ENCODE results near the gene KCNG2.

Gene KCNG2

DNA sequence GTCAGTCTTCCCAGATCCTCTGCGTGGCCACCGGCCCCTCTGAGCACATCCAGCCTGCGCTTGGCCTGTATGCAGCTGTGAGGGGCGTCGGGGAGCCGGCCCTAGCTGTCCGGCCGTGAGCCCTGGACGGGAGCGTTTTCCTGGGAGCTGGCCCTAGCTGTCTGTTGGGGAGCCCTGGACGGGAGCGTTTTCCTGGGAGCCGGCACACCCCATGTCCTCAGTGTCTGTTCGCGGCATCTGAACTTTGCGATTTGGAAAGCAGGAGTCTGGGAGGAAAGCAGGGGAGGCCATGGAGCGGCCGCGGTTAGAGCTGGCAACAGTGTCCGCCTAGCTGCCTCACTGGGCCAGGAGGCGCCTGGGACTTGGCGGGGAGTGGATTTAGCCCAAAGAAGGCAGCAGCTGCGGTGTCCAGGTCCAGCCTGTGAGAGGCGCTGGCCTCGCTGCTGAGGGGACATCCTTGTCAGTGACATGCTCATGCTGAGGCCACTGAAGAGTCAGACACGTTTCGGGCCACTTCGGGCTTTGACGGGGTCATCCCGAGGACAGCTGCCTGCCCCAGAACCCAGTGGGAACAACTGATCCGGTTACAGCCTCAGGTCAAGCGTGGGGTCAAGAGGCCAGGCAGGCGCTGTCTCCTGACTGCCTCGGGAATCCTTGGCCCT, 75.8 kb downstream of the KCNG2 start:
- H3K79me2 ChIP-seq (ENCODE audit: insufficient read depth, low read length): no peaks in the 10 kb centered on the region
- no peaks in the 10 kb centered on the region for H3F3A ChIP-seq (ENCODE audit: low read depth)
- TF ChIP-seq, protein P1, sequence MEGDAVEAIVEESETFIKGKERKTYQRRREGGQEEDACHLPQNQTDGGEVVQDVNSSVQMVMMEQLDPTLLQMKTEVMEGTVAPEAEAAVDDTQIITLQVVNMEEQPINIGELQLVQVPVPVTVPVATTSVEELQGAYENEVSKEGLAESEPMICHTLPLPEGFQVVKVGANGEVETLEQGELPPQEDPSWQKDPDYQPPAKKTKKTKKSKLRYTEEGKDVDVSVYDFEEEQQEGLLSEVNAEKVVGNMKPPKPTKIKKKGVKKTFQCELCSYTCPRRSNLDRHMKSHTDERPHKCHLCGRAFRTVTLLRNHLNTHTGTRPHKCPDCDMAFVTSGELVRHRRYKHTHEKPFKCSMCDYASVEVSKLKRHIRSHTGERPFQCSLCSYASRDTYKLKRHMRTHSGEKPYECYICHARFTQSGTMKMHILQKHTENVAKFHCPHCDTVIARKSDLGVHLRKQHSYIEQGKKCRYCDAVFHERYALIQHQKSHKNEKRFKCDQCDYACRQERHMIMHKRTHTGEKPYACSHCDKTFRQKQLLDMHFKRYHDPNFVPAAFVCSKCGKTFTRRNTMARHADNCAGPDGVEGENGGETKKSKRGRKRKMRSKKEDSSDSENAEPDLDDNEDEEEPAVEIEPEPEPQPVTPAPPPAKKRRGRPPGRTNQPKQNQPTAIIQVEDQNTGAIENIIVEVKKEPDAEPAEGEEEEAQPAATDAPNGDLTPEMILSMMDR (conservative IDR thresholded peaks at IDR 0.05; ENCODE audit: low read length): no peak
- no peak for TF ChIP-seq EZH2phosphoT487 (IDR thresholded peaks at IDR 0.05; ENCODE audit: borderline replicate concordance)

DNA sequence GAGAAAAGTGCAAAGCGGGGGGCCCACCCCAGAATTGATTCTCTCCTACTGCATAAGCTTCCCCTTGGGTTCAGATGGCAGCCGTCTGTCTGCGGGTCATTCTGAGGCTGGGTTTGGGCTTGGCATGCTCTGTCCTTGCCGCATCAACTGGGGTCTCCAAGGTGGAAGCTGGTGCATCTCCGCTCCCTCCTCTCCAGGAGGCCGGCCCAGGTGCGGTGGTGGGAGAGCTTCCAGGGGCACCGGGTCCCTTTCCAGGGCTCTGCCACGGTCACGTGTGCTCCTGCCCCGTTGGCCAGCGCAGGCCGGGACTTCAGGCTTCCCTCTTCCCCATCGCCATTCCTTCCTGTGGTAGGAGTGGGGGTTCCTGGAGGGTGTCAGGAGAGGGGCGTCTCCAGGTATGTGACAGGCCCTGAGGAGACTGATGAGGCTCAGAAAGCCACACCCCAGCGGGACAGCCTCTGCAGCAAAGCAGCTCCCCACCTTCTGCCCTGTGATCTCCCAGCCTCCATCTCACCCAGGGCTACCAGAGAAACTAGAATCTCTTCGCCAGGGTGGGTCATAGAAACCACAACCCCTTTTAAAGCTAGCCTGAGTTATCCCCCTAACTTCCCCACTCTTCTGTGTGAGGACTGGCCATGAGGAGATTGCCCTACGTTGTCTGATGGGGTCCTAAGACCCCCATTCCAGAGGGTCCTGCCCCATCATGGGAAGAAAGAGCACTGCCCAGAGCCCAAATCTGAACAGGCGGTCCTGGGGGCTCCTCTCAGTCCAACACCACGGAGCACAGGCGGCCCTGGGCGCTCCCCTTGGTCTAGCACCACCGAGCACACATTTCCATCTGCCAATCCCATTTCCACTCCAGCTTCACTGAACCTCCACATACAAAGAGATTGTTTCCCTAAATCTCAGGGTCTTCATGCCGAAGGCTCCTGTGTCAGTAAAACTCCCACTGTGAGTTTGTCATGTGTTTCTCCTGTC, 77.1 kb downstream of the KCNG2 start:
- no peaks in the 10 kb centered on the region for H3F3A ChIP-seq (ENCODE audit: low read depth)
- H3K9me3 ChIP-seq (ENCODE audit: insufficient read depth, low read depth, low read length): peaks cover 36% of the 10 kb centered on the region; the same call in 1 of the 2 replicates
- no peaks in the 10 kb centered on the region for H3K79me2 ChIP-seq (ENCODE audit: insufficient read depth, low read length)
- H2AFZ ChIP-seq (ENCODE audit: low read length): no peak overlapping the region
- H3K4me1 ChIP-seq (ENCODE audit: insufficient read depth, low read length, poor library complexity, severe bottlenecking): no peaks in the 10 kb centered on the region
- TF ChIP-seq, protein P1 (conservative IDR thresholded peaks at IDR 0.05; ENCODE audit: low read length): no peak
- TF ChIP-seq EZH2phosphoT487 (IDR thresholded peaks at IDR 0.05; ENCODE audit: borderline replicate concordance): no peak
- H3K4me3 ChIP-seq (ENCODE audit: low read length, poor library complexity, severe bottlenecking): no peak overlapping the region
- H3K4me2 ChIP-seq (ENCODE audit: low read depth, low read length, poor library complexity, severe bottlenecking): no peak overlapping the region
- H4K20me1 ChIP-seq (ENCODE audit: insufficient read depth, low read length, poor library complexity, severe bottlenecking): no peaks in the 10 kb centered on the region
- no peak overlapping the region for H3K9ac ChIP-seq (ENCODE audit: low read depth, low read length, poor library complexity, severe bottlenecking)
- H3K36me3 ChIP-seq (ENCODE audit: insufficient read depth, low read length): no peaks in the 10 kb centered on the region
- H3K27me3 ChIP-seq (ENCODE audit: insufficient read depth, low read length, poor library complexity, severe bottlenecking): no peaks in the 10 kb centered on the region
- H3K9me2 ChIP-seq (replicated peaks; ENCODE audit: low read depth, low read length): no peaks in the 10 kb centered on the region

More for the DNA sequence above, 75.8 kb downstream of the KCNG2 start:
- no peak overlapping the region for H2AFZ ChIP-seq (ENCODE audit: low read length)
- H3K4me3 ChIP-seq (ENCODE audit: low read length, poor library complexity, severe bottlenecking): no peak overlapping the region
- H3K9me3 ChIP-seq (ENCODE audit: insufficient read depth, low read depth, low read length): peaks cover 25% of the 10 kb centered on the region; the same call in 1 of the 2 replicates
- no peaks in the 10 kb centered on the region for H3K4me1 ChIP-seq (ENCODE audit: insufficient read depth, low read length, poor library complexity, severe bottlenecking)
- H3K27me3 ChIP-seq (ENCODE audit: insufficient read depth, low read length, poor library complexity, severe bottlenecking): no peaks in the 10 kb centered on the region
- no peaks in the 10 kb centered on the region for H3K9me2 ChIP-seq (replicated peaks; ENCODE audit: low read depth, low read length)
- H3K9ac ChIP-seq (ENCODE audit: low read depth, low read length, poor library complexity, severe bottlenecking): no peak overlapping the region
- H4K20me1 ChIP-seq (ENCODE audit: insufficient read depth, low read length, poor library complexity, severe bottlenecking): no peaks in the 10 kb centered on the region
- no peak overlapping the region for H3K4me2 ChIP-seq (ENCODE audit: low read depth, low read length, poor library complexity, severe bottlenecking)
- no peaks in the 10 kb centered on the region for H3K36me3 ChIP-seq (ENCODE audit: insufficient read depth, low read length)

DNA sequence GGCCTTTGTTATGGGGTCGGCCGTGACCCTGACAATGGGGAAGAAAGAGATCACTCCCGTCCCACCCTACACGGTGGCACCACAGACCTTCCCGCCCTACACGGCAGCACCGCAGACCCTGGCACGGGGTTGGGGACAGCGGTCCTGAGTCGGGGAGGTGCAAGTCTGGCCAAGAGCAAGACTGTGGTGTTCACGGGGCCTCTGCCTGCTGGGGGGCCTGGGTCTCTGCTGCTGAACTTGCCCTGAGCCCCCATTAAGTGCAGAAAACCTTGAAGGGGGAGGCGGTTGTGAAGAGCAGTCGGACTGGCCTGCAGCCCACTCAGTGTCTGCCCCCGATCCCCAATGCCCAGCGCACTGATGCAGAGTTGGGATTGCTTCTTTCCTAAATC, 77.8 kb downstream of the KCNG2 start:
- Histone ChIP-seq H3K9ac (ENCODE audit: low read depth, low read length, poor library complexity, severe bottlenecking) (no peak overlapping the region), H3K4me3 (ENCODE audit: low read length, poor library complexity, severe bottlenecking) (no peak overlapping the region), H3K9me3 (ENCODE audit: insufficient read depth, low read depth, low read length) (peaks cover 36% of the 10 kb centered on the region; the same call in 1 of the 2 replicates), H3K27me3 (ENCODE audit: insufficient read depth, low read length, poor library complexity, severe bottlenecking) (no peaks in the 10 kb centered on the region), H4K20me1 (ENCODE audit: insufficient read depth, low read length, poor library complexity, severe bottlenecking) (no peaks in the 10 kb centered on the region), H3K79me2 (ENCODE audit: insufficient read depth, low read length) (no peaks in the 10 kb centered on the region), H3K9me2 (replicated peaks; ENCODE audit: low read depth, low read length) (no peaks in the 10 kb centered on the region), H3K4me2 (ENCODE audit: low read depth, low read length, poor library complexity, severe bottlenecking) (no peak overlapping the region), H2AFZ (ENCODE audit: low read length) (no peak overlapping the region), H3F3A (ENCODE audit: low read depth) (no peaks in the 10 kb centered on the region), H3K36me3 (ENCODE audit: insufficient read depth, low read length) (no peaks in the 10 kb centered on the region), H3K4me1 (ENCODE audit: insufficient read depth, low read length, poor library complexity, severe bottlenecking) (no peaks in the 10 kb centered on the region)
- no peak for TF ChIP-seq EZH2phosphoT487 (IDR thresholded peaks at IDR 0.05; ENCODE audit: borderline replicate concordance)
- TF ChIP-seq, protein P1 (conservative IDR thresholded peaks at IDR 0.05; ENCODE audit: low read length): no peak

Data from Loucy (cell line).